ENCODE measurements around the gene PDK2.

PDK2 gene

GRCh38 chr17:50152736-50153135, 57.6 kb downstream of the PDK2 start:
- TF ChIP-seq ARNT (IDR thresholded peaks at IDR 0.05) (no peak), TARDBP (IDR thresholded peaks at IDR 0.05) (no peak), FOXA1 (IDR thresholded peaks at IDR 0.05) (no peak), CTBP1 (IDR thresholded peaks at IDR 0.05; ENCODE audit: borderline replicate concordance) (no peak), SUZ12 (IDR thresholded peaks at IDR 0.05) (no peak), SP1 (IDR thresholded peaks at IDR 0.05) (no peak), ZNF384 (IDR thresholded peaks at IDR 0.05) (no peak), FOXM1 (IDR thresholded peaks at IDR 0.05; ENCODE audit: borderline replicate concordance) (no peak), FOXK2 (IDR thresholded peaks at IDR 0.05) (no peak), BHLHE40 (IDR thresholded peaks at IDR 0.05; ENCODE audit: borderline replicate concordance) (no peak), L3MBTL2 (conservative IDR thresholded peaks at IDR 0.05) (no peak)
- TF ChIP-seq, protein P1, sequence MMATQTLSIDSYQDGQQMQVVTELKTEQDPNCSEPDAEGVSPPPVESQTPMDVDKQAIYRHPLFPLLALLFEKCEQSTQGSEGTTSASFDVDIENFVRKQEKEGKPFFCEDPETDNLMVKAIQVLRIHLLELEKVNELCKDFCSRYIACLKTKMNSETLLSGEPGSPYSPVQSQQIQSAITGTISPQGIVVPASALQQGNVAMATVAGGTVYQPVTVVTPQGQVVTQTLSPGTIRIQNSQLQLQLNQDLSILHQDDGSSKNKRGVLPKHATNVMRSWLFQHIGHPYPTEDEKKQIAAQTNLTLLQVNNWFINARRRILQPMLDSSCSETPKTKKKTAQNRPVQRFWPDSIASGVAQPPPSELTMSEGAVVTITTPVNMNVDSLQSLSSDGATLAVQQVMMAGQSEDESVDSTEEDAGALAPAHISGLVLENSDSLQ (IDR thresholded peaks at IDR 0.05): no peak
- ChIA-PET POLR2A (interaction anchor here (0.7 to 2.5 kb wide), 16 partner anchors 9 to 172 kb away, joined by 3 to 98 read pairs (median 6); partner anchors contain the start of genes PDK2 and SGCA), CTCF (interaction anchor here (1.0 to 2.8 kb wide), 6 partner anchors 9 to 38 kb away, joined by 3 to 34 read pairs (median 8); no protein-coding TSS in a partner anchor)
- DNase-seq (ENCODE audit: extremely low spot score): no peak

- ChIA-PET POLR2A (no interaction called here), CTCF (no interaction called here)
- TF ChIP-seq SUZ12 (IDR thresholded peaks at IDR 0.05) (no peak), TARDBP (IDR thresholded peaks at IDR 0.05) (no peak), FOXK2 (IDR thresholded peaks at IDR 0.05) (no peak), ZNF384 (IDR thresholded peaks at IDR 0.05) (no peak)
- DNase-seq (ENCODE audit: extremely low spot score): no peak
Observed at GRCh38 chr17:50153650-50154575, 58.8 kb downstream of the PDK2 start.

GRCh38 chr17:50154604-50155003, 59.5 kb downstream of the PDK2 start:
- DNase-seq (ENCODE audit: extremely low spot score): no peak
- ChIA-PET CTCF (no interaction called here), POLR2A (no interaction called here)
- TF ChIP-seq ELF4 (IDR thresholded peaks at IDR 0.05) (no peak), FOXA1 (IDR thresholded peaks at IDR 0.05) (no peak), L3MBTL2 (conservative IDR thresholded peaks at IDR 0.05) (no peak), BHLHE40 (IDR thresholded peaks at IDR 0.05; ENCODE audit: borderline replicate concordance) (no peak), FOXM1 (IDR thresholded peaks at IDR 0.05; ENCODE audit: borderline replicate concordance) (no peak), LEF1 (IDR thresholded peaks at IDR 0.05; ENCODE audit: borderline replicate concordance) (no peak), SP1 (IDR thresholded peaks at IDR 0.05) (no peak), ZNF384 (IDR thresholded peaks at IDR 0.05) (no peak), HDGF (IDR thresholded peaks at IDR 0.05; ENCODE audit: borderline replicate concordance) (no peak), FOXK2 (IDR thresholded peaks at IDR 0.05) (no peak), NFRKB (IDR thresholded peaks at IDR 0.05) (no peak), CTBP1 (IDR thresholded peaks at IDR 0.05; ENCODE audit: borderline replicate concordance) (no peak), SUZ12 (IDR thresholded peaks at IDR 0.05) (no peak), TARDBP (IDR thresholded peaks at IDR 0.05) (no peak), ARNT (IDR thresholded peaks at IDR 0.05) (no peak)
- TF ChIP-seq, protein P1 (IDR thresholded peaks at IDR 0.05): no peak

DNA sequence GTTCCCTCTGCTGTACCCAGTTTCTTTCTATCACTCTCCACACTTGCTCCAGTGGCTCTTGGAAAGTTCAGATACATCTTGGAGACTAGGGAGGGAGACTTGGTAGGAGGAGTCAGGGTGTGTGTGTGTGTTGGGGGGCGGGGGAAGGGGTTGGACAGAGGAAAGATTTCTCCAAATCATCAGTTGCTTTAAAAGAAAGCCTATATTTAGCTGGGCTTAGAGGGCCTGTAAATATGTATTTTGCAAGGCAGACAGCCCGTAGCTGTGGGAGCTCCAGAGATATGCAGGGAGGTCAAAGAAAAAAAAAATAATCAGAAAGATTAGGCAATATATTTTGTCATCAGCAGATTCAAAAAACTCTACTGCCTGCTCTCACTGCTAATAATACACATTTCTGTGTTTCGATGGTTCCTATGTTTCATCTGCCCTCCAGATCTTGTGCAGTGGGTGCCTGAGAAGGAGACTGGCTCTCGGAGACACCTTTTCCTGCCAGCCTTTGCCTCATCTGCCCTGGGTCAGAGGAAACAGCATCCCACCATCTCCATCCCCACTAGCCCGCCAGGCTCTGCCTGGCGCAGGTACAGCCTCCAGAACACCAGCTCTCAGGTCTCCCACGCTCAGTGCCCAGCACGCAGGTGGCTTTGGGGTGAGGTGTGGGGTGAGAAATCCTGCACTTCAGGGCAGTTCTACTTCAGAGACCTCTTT, 60.1 kb downstream of the PDK2 start:
- CTCF ChIA-PET: no interaction called here

DNA sequence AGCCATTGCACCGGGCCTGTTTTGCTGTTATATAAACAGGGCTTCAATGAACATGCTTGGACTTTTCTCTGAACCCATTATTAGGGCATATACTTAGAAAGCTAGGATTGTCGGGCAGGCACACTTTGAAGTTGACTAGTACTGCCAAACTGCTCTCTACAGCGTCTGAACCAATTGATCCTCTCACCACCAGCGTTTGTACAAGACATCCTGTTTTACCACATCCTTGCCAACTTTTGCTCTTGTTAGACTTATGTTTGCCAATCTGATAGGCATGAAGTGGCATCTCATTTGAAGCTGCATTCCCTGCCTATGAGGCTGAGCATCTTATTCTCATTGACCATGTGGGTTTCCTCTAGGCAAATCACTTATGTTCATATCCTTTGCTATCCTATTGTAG, 62.7 kb downstream of the PDK2 start:
- ChIA-PET CTCF (interaction anchor here (0.6 to 1.2 kb wide), 4 partner anchors 11 to 139 kb away, joined by 3 to 4 read pairs (median 4); no protein-coding TSS in a partner anchor), POLR2A (interaction anchor here (1.1 to 1.6 kb wide), 2 partner anchors 10 to 34 kb away, joined by 3 read pairs; no protein-coding TSS in a partner anchor)
- TF ChIP-seq FOXM1 (IDR thresholded peaks at IDR 0.05; ENCODE audit: borderline replicate concordance) (no peak), TARDBP (IDR thresholded peaks at IDR 0.05) (no peak), FOXK2 (IDR thresholded peaks at IDR 0.05) (no peak), ELF4 (IDR thresholded peaks at IDR 0.05) (no peak), NFRKB (IDR thresholded peaks at IDR 0.05) (no peak), CTBP1 (IDR thresholded peaks at IDR 0.05; ENCODE audit: borderline replicate concordance) (no peak), LEF1 (IDR thresholded peaks at IDR 0.05; ENCODE audit: borderline replicate concordance) (no peak), ARNT (IDR thresholded peaks at IDR 0.05) (no peak), SP1 (IDR thresholded peaks at IDR 0.05) (no peak), L3MBTL2 (conservative IDR thresholded peaks at IDR 0.05) (no peak), FOXA1 (IDR thresholded peaks at IDR 0.05) (no peak), BHLHE40 (IDR thresholded peaks at IDR 0.05; ENCODE audit: borderline replicate concordance) (no peak), SUZ12 (IDR thresholded peaks at IDR 0.05) (no peak), HDGF (IDR thresholded peaks at IDR 0.05; ENCODE audit: borderline replicate concordance) (no peak), ZNF384 (IDR thresholded peaks at IDR 0.05) (no peak)
- TF ChIP-seq, protein P1 (IDR thresholded peaks at IDR 0.05): no peak
- DNase-seq (ENCODE audit: extremely low spot score): no peak

More for the DNA sequence above, 60.1 kb downstream of the PDK2 start:
- no peak for DNase-seq (ENCODE audit: extremely low spot score)
- POLR2A ChIA-PET: no interaction called here
- TF ChIP-seq, protein P1 (IDR thresholded peaks at IDR 0.05): no peak
- TF ChIP-seq SP1 (IDR thresholded peaks at IDR 0.05) (no peak), CTBP1 (IDR thresholded peaks at IDR 0.05; ENCODE audit: borderline replicate concordance) (no peak), TARDBP (IDR thresholded peaks at IDR 0.05) (no peak), FOXA1 (IDR thresholded peaks at IDR 0.05) (no peak), SUZ12 (IDR thresholded peaks at IDR 0.05) (no peak), LEF1 (IDR thresholded peaks at IDR 0.05; ENCODE audit: borderline replicate concordance) (no peak), BHLHE40 (IDR thresholded peaks at IDR 0.05; ENCODE audit: borderline replicate concordance) (no peak), NFRKB (IDR thresholded peaks at IDR 0.05) (no peak), ZNF384 (IDR thresholded peaks at IDR 0.05) (no peak), FOXK2 (IDR thresholded peaks at IDR 0.05) (no peak), ARNT (IDR thresholded peaks at IDR 0.05) (no peak)

Measured in HEK293T (cell line).